Right atrium auricular region (tissue), 2 donors: Measurements from ENCODE around the gene CCN2. TPM values are rescaled to one million over a fixed set of nuclear protein-coding genes. Genes with fewer than 3 reads are reported as not detected.
A peak's percentile ranks its signal among the peaks of the same experiment; 100 is the strongest.

Experiments
- DNase-seq: peaks from one replicate; pipeline ENCODE4 v3.0.0-alpha.2; 2019; ENCODE audit warnings: low spot score
- H3K27ac ChIP-seq, 2 donors: fragments of 200-600 bp; sonication (generic); 1 replicate in 1 of 2; 2 replicates in 1 of 2; pipeline ENCODE4 v1.5.1; 2016 to 2019
- H3K27me3 ChIP-seq, 2 donors: fragments of 200-600 bp; sonication (generic); one replicate each; pipeline versions ENCODE4 v1.5.1 to v1.6.0; 2017 to 2019
- H3K36me3 ChIP-seq: fragments of 200-600 bp; sonication (generic); one replicate; pipeline ENCODE4 v1.5.1; 2016
- H3K4me1 ChIP-seq, 2 donors: fragments of 200-600 bp; sonication (generic); one replicate each; pipeline versions ENCODE4 v1.5.1 to v1.6.0; 2017 to 2019
- H3K4me3 ChIP-seq, 2 donors: fragments of 200-600 bp; sonication (generic); 1 replicate in 1 of 2; 2 replicates in 1 of 2; pipeline ENCODE4 v1.5.1; 2017 to 2019; ENCODE audit warnings: mild to moderate bottlenecking in 1 of 2, moderate library complexity in 1 of 2
- H3K9me3 ChIP-seq, 2 donors: fragments of 200-600 bp; sonication (generic); one replicate each; pipeline ENCODE4 v1.5.1; 2019
- CTCF ChIP-seq, 2 donors: fragments of 200-600 bp; sonication (generic); IDR thresholded peaks; one replicate each; pipeline ENCODE4 v1.5.1; 2019; ENCODE audit warnings: antibody characterized with exemption in 2 of 2
- total RNA-seq, 2 donors: library from RNA; depleted of rRNA; stranded (reverse); fragments of >200 nt; gene quantifications; one replicate each; pipeline ENCODE4 v1.1.0, GENCODE V29; 2016

CCN2 gene
- 100 to 1,000 TPM; 203 to 356 TPM for total RNA-seq

GRCh38 chr6:131950767-131951575 lies at the start of gene CCN2:
TSS of gene CCN2 (minus strand) at chr6:131951372. CDS start at chr6:131951172, 200 bp downstream.
- peak; percentile 97 for DNase-seq
- Histone ChIP-seq H3K4me3 (peak within 1 kb of the TSS; percentile 73 to 88), H3K27ac (peak within 1 kb of the TSS; percentile 86 to 95), H3K27me3 (no peaks in the 10 kb centered on the region), H3K4me1 (peaks cover 0 to 57% of the 10 kb centered on the region in 2 donors), H3K9me3 (no peaks in the 10 kb centered on the region), H3K36me3 (peaks cover 30% of the 10 kb centered on the region)
- TF ChIP-seq CTCF (IDR thresholded peaks at IDR 0.05) = no peak

GRCh38 chr6:132000296-132000695 lies 49.1 kb upstream of the CCN2 start:
- TF ChIP-seq CTCF (IDR thresholded peaks at IDR 0.05) = no peak
- DNase-seq = no peak
- Histone ChIP-seq H3K27ac (peak overlapping the region in 1 of 2 donors; percentile 45), H3K4me3 (no peak overlapping the region), H3K9me3 (peaks cover 0 to 8% of the 10 kb centered on the region in 2 donors), H3K27me3 (no peaks in the 10 kb centered on the region), H3K4me1 (peaks cover 0 to 7% of the 10 kb centered on the region in 2 donors), H3K36me3 (no peaks in the 10 kb centered on the region)

GRCh38 chr6:131999545-132000146 lies 48.5 kb upstream of the CCN2 start:
- Histone ChIP-seq H3K4me3 (no peak overlapping the region), H3K4me1 (peaks cover 0 to 7% of the 10 kb centered on the region in 2 donors), H3K36me3 (no peaks in the 10 kb centered on the region), H3K27me3 (no peaks in the 10 kb centered on the region), H3K27ac (peak overlapping the region in 1 of 2 donors; percentile 45), H3K9me3 (peaks cover 0 to 8% of the 10 kb centered on the region in 2 donors)
- TF ChIP-seq CTCF (IDR thresholded peaks at IDR 0.05) = no peak
- no peak for DNase-seq

GRCh38 chr6:131998255-131998982 lies 47.2 kb upstream of the CCN2 start:
- Histone ChIP-seq H3K4me1 (peaks cover 0 to 7% of the 10 kb centered on the region in 2 donors), H3K4me3 (no peak overlapping the region), H3K27me3 (no peaks in the 10 kb centered on the region), H3K9me3 (peaks cover 0 to 2% of the 10 kb centered on the region in 2 donors), H3K36me3 (no peaks in the 10 kb centered on the region), H3K27ac (peak overlapping the region; percentile 7 to 64)
- no peak for TF ChIP-seq CTCF (IDR thresholded peaks at IDR 0.05)
- no peak for DNase-seq

- no peaks in the 10 kb centered on the region for H3K27me3 ChIP-seq
- no peak for TF ChIP-seq CTCF (IDR thresholded peaks at IDR 0.05)
- peaks cover 0 to 7% of the 10 kb centered on the region in 2 donors for H3K4me1 ChIP-seq
- H3K36me3 ChIP-seq = no peaks in the 10 kb centered on the region
- no peaks in the 10 kb centered on the region for H3K9me3 ChIP-seq
- no peak for DNase-seq
- no peak overlapping the region for H3K4me3 ChIP-seq
- no peak overlapping the region for H3K27ac ChIP-seq
Measured at GRCh38 chr6:131997429-131998153, 46.4 kb upstream of the CCN2 start.
